Osteocyte (in vitro differentiated cells): Measurements from ENCODE around the gene BANK1. TPM values are rescaled to one million over a fixed set of nuclear protein-coding genes. Genes with fewer than 3 reads are reported as not detected.

ENCODE experiments used
- DNase-seq: peaks from one replicate; pipeline ENCODE4 v3.0.0; 2021; ENCODE audit warnings: mixed read lengths; ENCODE audit not compliant: unreplicated experiment; ENCODE audit errors: extremely low spot score
- H3K27ac Mint-ChIP-seq: one replicate; pipeline ENCODE4 v1.8.0; 2021; ENCODE audit warnings: mild to moderate bottlenecking, mixed read lengths; ENCODE audit not compliant: unreplicated experiment
- H3K27me3 Mint-ChIP-seq: one replicate; pipeline ENCODE4 v1.8.0; 2021; ENCODE audit warnings: mixed read lengths; ENCODE audit not compliant: unreplicated experiment
- H3K36me3 Mint-ChIP-seq: one replicate; pipeline ENCODE4 v1.8.0; 2021; ENCODE audit warnings: mixed read lengths; ENCODE audit not compliant: unreplicated experiment
- H3K4me1 Mint-ChIP-seq: one replicate; pipeline ENCODE4 v1.8.0; 2021; ENCODE audit warnings: mixed read lengths; ENCODE audit not compliant: unreplicated experiment
- H3K4me3 Mint-ChIP-seq: one replicate; pipeline ENCODE4 v1.8.0; 2021; ENCODE audit warnings: mild to moderate bottlenecking, moderate library complexity, mixed read lengths; ENCODE audit not compliant: unreplicated experiment
- H3K9me3 Mint-ChIP-seq: one replicate; pipeline ENCODE4 v1.8.0; 2021; ENCODE audit warnings: mixed read lengths; ENCODE audit not compliant: unreplicated experiment
- CTCF ChIP-seq: fragments of 200-600 bp; sonication (generic); IDR thresholded peaks from 2 replicates; pipeline ENCODE4 v1.5.0; 2021; ENCODE audit warnings: antibody characterized with exemption, mild to moderate bottlenecking, moderate library complexity
- total RNA-seq: library from RNA; stranded (reverse); gene quantifications from 2 replicates; pipeline ENCODE4 v1.2.1, GENCODE V29; 2021

Gene BANK1
- total RNA-seq, 1 donor from 2014 or later = 1.0 TPM

DNA sequence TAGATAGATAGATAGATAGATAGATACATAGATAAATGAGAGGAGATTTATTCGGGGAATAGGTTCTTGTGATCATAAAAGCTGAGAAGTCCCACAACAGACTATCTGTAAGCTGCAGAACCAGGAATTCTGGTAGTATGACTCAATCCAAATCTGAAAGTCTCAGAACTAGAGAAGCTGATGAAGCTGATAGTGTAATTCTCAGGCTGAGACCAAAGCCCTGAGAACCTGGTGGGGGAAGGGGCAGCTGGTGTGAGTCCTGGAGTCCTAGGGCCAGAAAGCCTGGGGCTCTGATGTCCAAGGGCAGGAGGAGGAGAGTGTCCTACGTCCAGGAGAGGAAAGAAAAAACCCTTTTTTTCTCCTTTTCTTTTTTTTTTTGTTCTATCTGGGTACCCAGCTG is 8.0 kb upstream of the BANK1 start:
- no peak for DNase-seq
- H3K4me3 Mint-ChIP-seq = no peak overlapping the region
- peaks cover 5% of the 10 kb centered on the region for H3K9me3 Mint-ChIP-seq
- H3K36me3 Mint-ChIP-seq = no peaks in the 10 kb centered on the region
- no peaks in the 10 kb centered on the region for H3K27me3 Mint-ChIP-seq
- TF ChIP-seq CTCF = no peak
- no peaks in the 10 kb centered on the region for H3K4me1 Mint-ChIP-seq
- H3K27ac Mint-ChIP-seq = no peak overlapping the region

GRCh38 chr4:101784957-101785356 is 5.6 kb upstream of the BANK1 start:
- TF ChIP-seq CTCF = no peak
- Mint-ChIP-seq H3K27ac (no peak overlapping the region), H3K36me3 (no peaks in the 10 kb centered on the region)

DNA sequence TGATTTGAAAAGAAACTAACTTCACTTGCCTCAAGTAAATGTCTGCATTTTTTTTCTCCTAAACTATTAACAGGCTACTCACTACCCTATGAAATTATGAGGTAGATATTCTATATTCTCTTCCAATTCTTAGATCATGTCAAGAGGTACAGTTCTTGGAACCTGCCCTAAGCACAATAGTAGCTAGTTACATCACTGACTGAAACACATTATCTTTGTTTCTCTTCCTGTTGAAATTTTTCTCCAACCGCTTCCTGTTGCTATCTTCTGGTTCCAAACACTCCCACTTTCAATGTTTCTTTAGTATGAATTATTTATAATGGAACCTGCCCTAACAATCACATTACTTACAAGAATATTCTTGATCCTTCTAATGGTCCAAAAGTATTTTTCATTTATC is 5.0 kb upstream of the BANK1 start:
- H3K4me1 Mint-ChIP-seq = peaks cover 6% of the 10 kb centered on the region
- peaks cover 6% of the 10 kb centered on the region for H3K9me3 Mint-ChIP-seq
- TF ChIP-seq CTCF = no peak
- H3K4me3 Mint-ChIP-seq = no peak overlapping the region
- DNase-seq = no peak
- H3K27me3 Mint-ChIP-seq = no peaks in the 10 kb centered on the region
- H3K36me3 Mint-ChIP-seq = no peaks in the 10 kb centered on the region
- no peak overlapping the region for H3K27ac Mint-ChIP-seq

More at GRCh38 chr4:101784957-101785356, 5.6 kb upstream of the BANK1 start:
- H3K4me1 Mint-ChIP-seq = peaks cover 1% of the 10 kb centered on the region
- peaks cover 6% of the 10 kb centered on the region for H3K9me3 Mint-ChIP-seq
- no peaks in the 10 kb centered on the region for H3K27me3 Mint-ChIP-seq
- no peak overlapping the region for H3K4me3 Mint-ChIP-seq
- no peak for DNase-seq

- H3K27me3 Mint-ChIP-seq = no peaks in the 10 kb centered on the region
- H3K4me3 Mint-ChIP-seq = no peak overlapping the region
- peaks cover 6% of the 10 kb centered on the region for H3K9me3 Mint-ChIP-seq
- H3K27ac Mint-ChIP-seq = no peak overlapping the region
- H3K36me3 Mint-ChIP-seq = no peaks in the 10 kb centered on the region
- no peak for TF ChIP-seq CTCF
- no peak for DNase-seq
- H3K4me1 Mint-ChIP-seq = peaks cover 16% of the 10 kb centered on the region
Measured at GRCh38 chr4:101787701-101788316, 2.7 kb upstream of the BANK1 start.

DNA sequence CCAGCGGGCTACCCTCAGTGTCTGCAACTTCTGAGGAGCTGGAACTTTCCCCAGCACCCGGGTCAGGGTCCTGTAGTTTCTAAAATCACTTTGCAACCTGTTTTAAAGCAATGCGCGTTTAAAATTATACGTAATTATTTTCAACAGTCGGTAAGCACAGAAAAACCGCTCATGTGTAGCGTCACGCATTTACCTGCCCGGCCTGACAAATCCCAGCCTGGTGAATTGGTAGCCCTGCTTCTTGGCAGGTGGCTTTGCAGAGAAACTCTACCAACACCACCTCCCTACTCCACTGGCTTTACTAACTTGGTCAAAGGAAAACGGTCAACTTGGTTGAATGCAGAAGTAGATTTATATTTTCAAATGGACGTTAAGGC is 640 bp downstream of the BANK1 start:
- H3K4me3 Mint-ChIP-seq = peak overlapping the region; percentile 72
- H3K36me3 Mint-ChIP-seq = no peaks in the 10 kb centered on the region
- DNase-seq = no peak
- H3K4me1 Mint-ChIP-seq = peaks cover 33% of the 10 kb centered on the region
- peak overlapping the region; percentile 18 for H3K27ac Mint-ChIP-seq
- H3K9me3 Mint-ChIP-seq = peaks cover 6% of the 10 kb centered on the region
- H3K27me3 Mint-ChIP-seq = no peaks in the 10 kb centered on the region
- TF ChIP-seq CTCF = no peak
